Nephron (organoid): ENCODE data around the gene JMJD6.
A peak's percentile ranks its signal among the peaks of the same experiment; 100 is the strongest.
"Not testable (repeated sequence)": the region's sequence is repeated elsewhere in the genome, so short reads cannot be mapped to it uniquely, and the experiment has no call there.

Experiments used
- H3K27ac Mint-ChIP-seq, 3 experiments: 2 replicates each; pipeline ENCODE4 v1.8.0; 2020; ENCODE audit warnings: mixed read lengths in 3 of 3, mild to moderate bottlenecking in 2 of 3, moderate library complexity in 1 of 3
- H3K27me3 Mint-ChIP-seq: 2 replicates; pipeline ENCODE4 v1.8.0; 2021; ENCODE audit warnings: low read depth, mild to moderate bottlenecking, moderate library complexity, mixed read lengths
- H3K36me3 Mint-ChIP-seq: 2 replicates; pipeline ENCODE4 v1.8.0; 2020; ENCODE audit warnings: low read depth, mixed read lengths
- H3K4me1 Mint-ChIP-seq: 2 replicates; pipeline ENCODE4 v1.8.0; 2020; ENCODE audit warnings: mixed read lengths
- H3K4me3 Mint-ChIP-seq, 3 experiments: 2 replicates each; pipeline ENCODE4 v1.8.0; 2020; ENCODE audit warnings: mild to moderate bottlenecking in 3 of 3, mixed read lengths in 3 of 3, moderate library complexity in 2 of 3
- H3K9me3 Mint-ChIP-seq: 2 replicates; pipeline ENCODE4 v1.8.0; 2020; ENCODE audit warnings: mixed read lengths
- CTCF ChIP-seq, 3 experiments: fragments of 200-600 bp; sonication (generic); IDR thresholded peaks; one replicate each; pipeline ENCODE4 v1.5.0; 2021; ENCODE audit warnings: antibody characterized with exemption in 3 of 3; ENCODE audit not compliant: unreplicated experiment in 3 of 3

Gene JMJD6

GRCh38 chr17:76747716-76748363 lies 21.4 kb upstream of the JMJD6 start:
- Mint-ChIP-seq H3K27ac (no peak overlapping the region), H3K4me1 (peaks cover 5% of the 10 kb centered on the region), H3K4me3 (no peak overlapping the region), H3K27me3 (no peaks in the 10 kb centered on the region), H3K36me3 (peaks cover 73% of the 10 kb centered on the region), H3K9me3 (no peaks in the 10 kb centered on the region)
- TF ChIP-seq CTCF (IDR thresholded peaks at IDR 0.05; ENCODE audit: unreplicated experiment in 3 of 3): no peak

- H3K27ac Mint-ChIP-seq, H3K27me3 Mint-ChIP-seq, H3K4me3 Mint-ChIP-seq, H3K9me3 Mint-ChIP-seq: not testable (repeated sequence)
- Mint-ChIP-seq H3K4me1 (peaks cover 17% of the 10 kb centered on the region), H3K36me3 (peaks cover 77% of the 10 kb centered on the region)
Measured at GRCh38 chr17:76745785-76746184, 19.4 kb upstream of the JMJD6 start.

- Mint-ChIP-seq H3K36me3 (peaks cover 72% of the 10 kb centered on the region), H3K4me1 (peaks cover 26% of the 10 kb centered on the region), H3K27me3 (no peaks in the 10 kb centered on the region), H3K4me3 (no peak overlapping the region), H3K9me3 (no peaks in the 10 kb centered on the region), H3K27ac (no peak overlapping the region)
- no peak for TF ChIP-seq CTCF (IDR thresholded peaks at IDR 0.05; ENCODE audit: unreplicated experiment in 3 of 3)
Measured at GRCh38 chr17:76744747-76745146, 18.3 kb upstream of the JMJD6 start.

GRCh38 chr17:76742958-76743357 lies 16.6 kb upstream of the JMJD6 start:
- peaks cover 37% of the 10 kb centered on the region for H3K4me1 Mint-ChIP-seq

GRCh38 chr17:76740329-76741118 lies 14.1 kb upstream of the JMJD6 start:
- Mint-ChIP-seq H3K36me3 (peaks cover 43% of the 10 kb centered on the region), H3K4me3 (peak overlapping the region; percentile 23 to 85 (median 74)), H3K4me1 (peaks cover 40% of the 10 kb centered on the region), H3K9me3 (no peaks in the 10 kb centered on the region), H3K27ac (peak overlapping the region; percentile 78 to 99 (median 91)), H3K27me3 (no peaks in the 10 kb centered on the region)
- no peak for TF ChIP-seq CTCF (IDR thresholded peaks at IDR 0.05; ENCODE audit: unreplicated experiment in 3 of 3)

More at GRCh38 chr17:76742958-76743357, 16.6 kb upstream of the JMJD6 start:
- no peak for TF ChIP-seq CTCF (IDR thresholded peaks at IDR 0.05; ENCODE audit: unreplicated experiment in 3 of 3)
- H3K36me3 Mint-ChIP-seq: peaks cover 56% of the 10 kb centered on the region
- no peaks in the 10 kb centered on the region for H3K27me3 Mint-ChIP-seq
- H3K27ac Mint-ChIP-seq: no peak overlapping the region
- H3K4me3 Mint-ChIP-seq: no peak overlapping the region
- no peaks in the 10 kb centered on the region for H3K9me3 Mint-ChIP-seq

GRCh38 chr17:76739568-76740115 lies 13.2 kb upstream of the JMJD6 start:
- not testable (repeated sequence) for H3K9me3 Mint-ChIP-seq

More at GRCh38 chr17:76739568-76740115, 13.2 kb upstream of the JMJD6 start:
- Mint-ChIP-seq H3K4me3 (peak overlapping the region; percentile 59 to 76 (median 75)), H3K27ac (peak overlapping the region; percentile 35 to 99 (median 99)), H3K36me3 (peaks cover 43% of the 10 kb centered on the region), H3K4me1 (peaks cover 49% of the 10 kb centered on the region)
- not testable (repeated sequence) for H3K27me3 Mint-ChIP-seq
